Activated T-helper 1 cell treated with anti-CD3 and anti-CD28 coated beads, Interleukin-12 subunit alpha, Interleukin-12 subunit beta, Interleukin-2, Interleukin-4 antibody, amounts not matched to agents 30 ng/mL and 10 ng/mL and 1 ng/mL, durations not matched to agents 14 hours and 24 hours and 36 hours (primary cell): ENCODE measurements around the gene CNR2. TPM values are rescaled to one million over a fixed set of nuclear protein-coding genes. Genes with fewer than 3 reads are reported as not detected.
A peak's percentile ranks its signal among the peaks of the same experiment; 100 is the strongest.
"Not testable (repeated sequence)": the region's sequence is repeated elsewhere in the genome, so short reads cannot be mapped to it uniquely, and the experiment has no call there.

Experiments
- DNase-seq: peaks from one replicate; pipeline ENCODE4 v3.0.0; 2021; ENCODE audit warnings: low spot score
- H3K27ac Mint-ChIP-seq: one replicate; pipeline ENCODE4 v1.8.0; 2021; ENCODE audit warnings: mild to moderate bottlenecking, mixed read lengths
- H3K27me3 Mint-ChIP-seq: one replicate; pipeline ENCODE4 v1.8.0; 2022; ENCODE audit warnings: mild to moderate bottlenecking, moderate library complexity, mixed read lengths; ENCODE audit not compliant: insufficient read depth
- H3K36me3 Mint-ChIP-seq: one replicate; pipeline ENCODE4 v1.8.0; 2021; ENCODE audit warnings: low read depth, mixed read lengths
- H3K4me1 Mint-ChIP-seq: one replicate; pipeline ENCODE4 v1.8.0; 2021; ENCODE audit warnings: low read depth, mixed read lengths
- H3K4me3 Mint-ChIP-seq: one replicate; pipeline ENCODE4 v1.8.0; 2021; ENCODE audit warnings: mild to moderate bottlenecking, moderate library complexity, mixed read lengths
- H3K9me3 Mint-ChIP-seq: one replicate; pipeline ENCODE4 v1.8.0; 2021; ENCODE audit warnings: mixed read lengths
- intact Hi-C: fragments of 100-400 bp; cut with micrococcal nuclease; formaldehyde crosslinking; loops from one replicate; pipeline ENCODE4 v1.15.1; 2024
- total RNA-seq: library from RNA; stranded (reverse); gene quantifications from 2 replicates; pipeline ENCODE4 v1.2.3, GENCODE V29; 2022

Gene CNR2
- not detected in 2 replicates for total RNA-seq

- no peak for DNase-seq
Observed at GRCh38 chr1:23913212-23913880, at the start of gene CNR2. TSS of gene CNR2 (minus strand) at chr1:23913362. CDS start at chr1:23875617, 37,745 bp downstream.

GRCh38 chr1:23960291-23961020 lies 47.3 kb upstream of the CNR2 start:
- Mint-ChIP-seq H3K4me1 (peaks cover 69% of the 10 kb centered on the region), H3K4me3 (peak overlapping the region; percentile 99), H3K9me3 (no peaks in the 10 kb centered on the region), H3K36me3 (peaks cover 45% of the 10 kb centered on the region), H3K27ac (peak overlapping the region; percentile 100), H3K27me3 (no peaks in the 10 kb centered on the region)
- intact Hi-C loops, result loop anchor here (1.0 to 10.0 kb wide), 2 partner anchors 8 to 1284 kb away; partner anchors contain the start of gene RSRP1
- DNase-seq, result no peak

More at GRCh38 chr1:23913212-23913880, at the start of gene CNR2:
- Mint-ChIP-seq H3K36me3 (no peaks in the 10 kb centered on the region), H3K9me3 (no peaks in the 10 kb centered on the region), H3K4me1 (peaks cover 41% of the 10 kb centered on the region), H3K27me3 (peaks cover 15% of the 10 kb centered on the region), H3K27ac (no peak within 1 kb of the TSS), H3K4me3 (no peak within 1 kb of the TSS)
- intact Hi-C loops, result no loop called here

GRCh38 chr1:23959461-23960290 lies 46.5 kb upstream of the CNR2 start, which contains the start of gene PNRC2:
TSS of gene PNRC2 (plus strand) at chr1:23959828. CDS start at chr1:23961458, 1,630 bp downstream.
- DNase-seq, result peak; percentile 95
- Mint-ChIP-seq H3K4me1 (peaks cover 68% of the 10 kb centered on the region), H3K4me3 (peak within 1 kb of the TSS; percentile 99), H3K27me3 (no peaks in the 10 kb centered on the region), H3K9me3 (no peaks in the 10 kb centered on the region), H3K27ac (peak within 1 kb of the TSS; percentile 100), H3K36me3 (peaks cover 37% of the 10 kb centered on the region)
- intact Hi-C loops, result loop anchor here (1.0 to 10.0 kb wide), 11 partner anchors 9 to 1285 kb away; partner anchors contain the start of genes CLIC4, GALE, HMGCL and RCAN3

GRCh38 chr1:23958810-23959460 lies 45.8 kb upstream of the CNR2 start:
- intact Hi-C loops, result loop anchor here (1.0 to 5.0 kb wide), 9 partner anchors 10 to 788 kb away; partner anchors contain the start of genes CLIC4, GALE, HMGCL and RCAN3
- H3K36me3 Mint-ChIP-seq, result peaks cover 30% of the 10 kb centered on the region
- H3K4me1 Mint-ChIP-seq, result peaks cover 66% of the 10 kb centered on the region

GRCh38 chr1:23958040-23958809 lies 45.1 kb upstream of the CNR2 start:
- H3K27ac Mint-ChIP-seq, result peak overlapping the region; percentile 100
- intact Hi-C loops, result loop anchor here (2.0 to 5.0 kb wide), 2 partner anchors 53 to 789 kb away; partner anchors contain the start of gene CLIC4
- DNase-seq, H3K9me3 Mint-ChIP-seq, H3K27me3 Mint-ChIP-seq: not testable (repeated sequence)
- peak overlapping the region; percentile 99 for H3K4me3 Mint-ChIP-seq
- H3K36me3 Mint-ChIP-seq, result peaks cover 27% of the 10 kb centered on the region
- H3K4me1 Mint-ChIP-seq, result peaks cover 59% of the 10 kb centered on the region

More at GRCh38 chr1:23958810-23959460, 45.8 kb upstream of the CNR2 start:
- Mint-ChIP-seq H3K4me3 (peak overlapping the region; percentile 99), H3K27me3 (no peaks in the 10 kb centered on the region), H3K27ac (peak overlapping the region; percentile 100), H3K9me3 (no peaks in the 10 kb centered on the region)
- peak; percentile 90 for DNase-seq

GRCh38 chr1:23957096-23957495 lies 43.9 kb upstream of the CNR2 start:
- no peaks in the 10 kb centered on the region for H3K9me3 Mint-ChIP-seq
- peak overlapping the region; percentile 27 for H3K27ac Mint-ChIP-seq
- H3K27me3 Mint-ChIP-seq, result no peaks in the 10 kb centered on the region
- intact Hi-C loops, result loop anchor here (5.0 kb wide), 1 partner anchor 790 kb away; the partner anchor contains the start of gene CLIC4
- DNase-seq, result no peak
- peaks cover 23% of the 10 kb centered on the region for H3K36me3 Mint-ChIP-seq
- H3K4me1 Mint-ChIP-seq, result peaks cover 49% of the 10 kb centered on the region
- H3K4me3 Mint-ChIP-seq, result peak overlapping the region; percentile 51

- Mint-ChIP-seq H3K9me3 (no peaks in the 10 kb centered on the region), H3K27me3 (no peaks in the 10 kb centered on the region), H3K4me1 (peaks cover 23% of the 10 kb centered on the region), H3K36me3 (no peaks in the 10 kb centered on the region), H3K27ac (no peak overlapping the region), H3K4me3 (no peak overlapping the region)
- DNase-seq, result no peak
- intact Hi-C loops, result no loop called here
Observed at GRCh38 chr1:23953020-23953419, 39.9 kb upstream of the CNR2 start.

GRCh38 chr1:23947366-23947765 lies 34.2 kb upstream of the CNR2 start:
- H3K4me3 Mint-ChIP-seq, result no peak overlapping the region
- intact Hi-C loops, result no loop called here
- H3K9me3 Mint-ChIP-seq, result peaks cover 15% of the 10 kb centered on the region
- H3K36me3 Mint-ChIP-seq, result peaks cover 2% of the 10 kb centered on the region
- H3K27ac Mint-ChIP-seq, result no peak overlapping the region
- peaks cover 4% of the 10 kb centered on the region for H3K4me1 Mint-ChIP-seq
- DNase-seq, result no peak
- peaks cover 23% of the 10 kb centered on the region for H3K27me3 Mint-ChIP-seq

GRCh38 chr1:23936481-23937176 lies 23.5 kb upstream of the CNR2 start:
- no peak overlapping the region for H3K27ac Mint-ChIP-seq
- intact Hi-C loops, result no loop called here
- H3K9me3 Mint-ChIP-seq, result no peaks in the 10 kb centered on the region
- H3K4me1 Mint-ChIP-seq, result no peaks in the 10 kb centered on the region
- no peaks in the 10 kb centered on the region for H3K36me3 Mint-ChIP-seq
- peaks cover 5% of the 10 kb centered on the region for H3K27me3 Mint-ChIP-seq
- DNase-seq, result no peak
- H3K4me3 Mint-ChIP-seq, result no peak overlapping the region

- peaks cover 2% of the 10 kb centered on the region for H3K27me3 Mint-ChIP-seq
- no peak overlapping the region for H3K27ac Mint-ChIP-seq
- no peaks in the 10 kb centered on the region for H3K4me1 Mint-ChIP-seq
- intact Hi-C loops, result no loop called here
- no peaks in the 10 kb centered on the region for H3K9me3 Mint-ChIP-seq
- no peak for DNase-seq
- H3K4me3 Mint-ChIP-seq, result no peak overlapping the region
- H3K36me3 Mint-ChIP-seq, result no peaks in the 10 kb centered on the region
Observed at GRCh38 chr1:23931491-23931880, 18.3 kb upstream of the CNR2 start.

- Mint-ChIP-seq H3K4me1 (no peaks in the 10 kb centered on the region), H3K27ac (no peak overlapping the region), H3K27me3 (peaks cover 3% of the 10 kb centered on the region), H3K36me3 (no peaks in the 10 kb centered on the region), H3K9me3 (no peaks in the 10 kb centered on the region), H3K4me3 (no peak overlapping the region)
- no peak for DNase-seq
- intact Hi-C loops, result no loop called here
Observed at GRCh38 chr1:23930861-23931490, 17.8 kb upstream of the CNR2 start.
